Smooth muscle cell (in vitro differentiated cells): ENCODE data around the gene GNA14. TPM values are rescaled to one million over a fixed set of nuclear protein-coding genes. Genes with fewer than 3 reads are reported as not detected.

Experiments used
- DNase-seq: peaks from one replicate; lab custom pipeline; 2025; ENCODE audit not compliant: unreplicated experiment; lab: John Stamatoyannopoulos, UW
- H2AFZ ChIP-seq: fragments of 200-600 bp; sonication (generic); 2 replicates; pipeline ENCODE4 v1.6.0; 2016; ENCODE audit warnings: antibody characterized with exemption, low read depth, mild to moderate bottlenecking
- H3F3A ChIP-seq: fragments of 200-600 bp; sonication (generic); 2 replicates; pipeline ENCODE4 v1.6.0; 2017; ENCODE audit warnings: antibody characterized with exemption, low read depth
- H3K27ac ChIP-seq: fragments of 200-600 bp; sonication (generic); 2 replicates; pipeline ENCODE4 v1.5.1; 2016; ENCODE audit warnings: low read depth, mild to moderate bottlenecking
- H3K27me3 ChIP-seq: fragments of 200-600 bp; sonication (generic); 2 replicates; pipeline ENCODE4 v1.6.1; 2016; ENCODE audit warnings: low read depth, mild to moderate bottlenecking
- H3K36me3 ChIP-seq: fragments of 200-600 bp; sonication (generic); 2 replicates; pipeline ENCODE4 v1.5.1; 2016; ENCODE audit warnings: low read depth
- H3K4me1 ChIP-seq: fragments of 200-600 bp; sonication (generic); 2 replicates; pipeline ENCODE4 v1.5.1; 2016; ENCODE audit warnings: low read depth
- H3K4me2 ChIP-seq: fragments of 200-600 bp; sonication (generic); 2 replicates; pipeline ENCODE4 v1.6.0; 2016; ENCODE audit warnings: mild to moderate bottlenecking
- H3K4me3 ChIP-seq: fragments of 200-600 bp; sonication (generic); 2 replicates; pipeline ENCODE4 v1.5.1; 2016; ENCODE audit warnings: mild to moderate bottlenecking
- H3K79me2 ChIP-seq: fragments of 200-600 bp; sonication (generic); 2 replicates; pipeline ENCODE4 v1.6.0; 2016; ENCODE audit warnings: low read depth, mild to moderate bottlenecking
- H3K9ac ChIP-seq: fragments of 200-600 bp; sonication (generic); 2 replicates; pipeline ENCODE4 v1.6.0; 2016; ENCODE audit warnings: low read depth
- H3K9me3 ChIP-seq: fragments of 200-600 bp; sonication (generic); replicated peaks from 2 replicates; pipeline ENCODE4 v1.5.1; 2016; ENCODE audit warnings: low read depth
- H4K20me1 ChIP-seq: fragments of 200-600 bp; sonication (generic); 2 replicates; pipeline ENCODE4 v1.6.0; 2016; ENCODE audit warnings: low read depth
- WGBS: methylation state at CpG from one replicate; pipeline ENCODE4 v1.1.7; 2016; ENCODE audit warnings: low lambda C conversion rate; 5-methylcytosine and 5-hydroxymethylcytosine counted together
- polyA plus RNA-seq: library from polyadenylated mRNA; unstranded; fragments of >200 nt; fragmentation: Nextera tagmentation; extraction: Ambion mirVana; gene quantifications from 2 replicates; pipeline ENCODE4 v1.2.1, GENCODE V29; 2016
- total RNA-seq: library from RNA; depleted of rRNA; stranded (reverse); fragments of >200 nt; gene quantifications from 2 replicates; pipeline ENCODE4 v1.2.3, GENCODE V29; 2014
- TF ChIP-seq, protein P1 (sequence below): fragments of 200-600 bp; sonication (generic); IDR thresholded peaks from 2 replicates; pipeline ENCODE4 v1.5.1; 2017; ENCODE audit warnings: borderline replicate concordance, mild to moderate bottlenecking, antibody characterized with exemption; ENCODE audit not compliant: insufficient read depth, poor library complexity, severe bottlenecking

The GNA14 gene
- total and polyA plus RNA-seq, 2 experiments from 2014 or later: 1.6 to 10.2 TPM

DNA sequence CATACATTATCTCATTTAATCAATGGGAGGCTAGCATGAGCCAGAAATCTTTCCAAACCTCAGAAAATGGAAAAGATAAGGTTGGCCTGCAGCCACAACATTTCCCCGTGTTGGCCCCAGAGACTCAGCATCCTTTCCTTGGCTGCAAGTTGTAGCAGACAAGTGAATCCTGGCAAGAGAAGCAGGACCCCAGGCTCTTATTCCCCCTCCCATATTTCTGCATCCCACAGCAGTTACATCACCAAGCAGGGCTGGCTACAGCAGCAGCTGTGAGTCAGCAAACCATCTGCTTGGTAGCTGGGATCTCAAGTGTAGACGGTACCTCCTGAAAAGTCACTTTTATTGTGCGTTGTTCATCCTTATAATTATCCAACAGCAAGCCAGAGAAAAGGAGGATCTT lies 212.4 kb downstream of the GNA14 start:
- WGBS: 49% methylated on average over 3 of the region's 3 CpGs
- H3K27ac ChIP-seq: no peak overlapping the region
- H3K9me3 ChIP-seq: no peaks in the 10 kb centered on the region
- no peaks in the 10 kb centered on the region for H4K20me1 ChIP-seq
- TF ChIP-seq, protein P1, sequence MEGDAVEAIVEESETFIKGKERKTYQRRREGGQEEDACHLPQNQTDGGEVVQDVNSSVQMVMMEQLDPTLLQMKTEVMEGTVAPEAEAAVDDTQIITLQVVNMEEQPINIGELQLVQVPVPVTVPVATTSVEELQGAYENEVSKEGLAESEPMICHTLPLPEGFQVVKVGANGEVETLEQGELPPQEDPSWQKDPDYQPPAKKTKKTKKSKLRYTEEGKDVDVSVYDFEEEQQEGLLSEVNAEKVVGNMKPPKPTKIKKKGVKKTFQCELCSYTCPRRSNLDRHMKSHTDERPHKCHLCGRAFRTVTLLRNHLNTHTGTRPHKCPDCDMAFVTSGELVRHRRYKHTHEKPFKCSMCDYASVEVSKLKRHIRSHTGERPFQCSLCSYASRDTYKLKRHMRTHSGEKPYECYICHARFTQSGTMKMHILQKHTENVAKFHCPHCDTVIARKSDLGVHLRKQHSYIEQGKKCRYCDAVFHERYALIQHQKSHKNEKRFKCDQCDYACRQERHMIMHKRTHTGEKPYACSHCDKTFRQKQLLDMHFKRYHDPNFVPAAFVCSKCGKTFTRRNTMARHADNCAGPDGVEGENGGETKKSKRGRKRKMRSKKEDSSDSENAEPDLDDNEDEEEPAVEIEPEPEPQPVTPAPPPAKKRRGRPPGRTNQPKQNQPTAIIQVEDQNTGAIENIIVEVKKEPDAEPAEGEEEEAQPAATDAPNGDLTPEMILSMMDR: no peak
- H3K36me3 ChIP-seq: no peaks in the 10 kb centered on the region
- no peak overlapping the region for H3K9ac ChIP-seq
- no peak overlapping the region for H2AFZ ChIP-seq
- no peak overlapping the region for H3K4me3 ChIP-seq
- no peak for DNase-seq
- no peaks in the 10 kb centered on the region for H3F3A ChIP-seq
- H3K27me3 ChIP-seq: no peaks in the 10 kb centered on the region
- no peaks in the 10 kb centered on the region for H3K4me1 ChIP-seq
- no peaks in the 10 kb centered on the region for H3K79me2 ChIP-seq
- H3K4me2 ChIP-seq: no peak overlapping the region

DNA sequence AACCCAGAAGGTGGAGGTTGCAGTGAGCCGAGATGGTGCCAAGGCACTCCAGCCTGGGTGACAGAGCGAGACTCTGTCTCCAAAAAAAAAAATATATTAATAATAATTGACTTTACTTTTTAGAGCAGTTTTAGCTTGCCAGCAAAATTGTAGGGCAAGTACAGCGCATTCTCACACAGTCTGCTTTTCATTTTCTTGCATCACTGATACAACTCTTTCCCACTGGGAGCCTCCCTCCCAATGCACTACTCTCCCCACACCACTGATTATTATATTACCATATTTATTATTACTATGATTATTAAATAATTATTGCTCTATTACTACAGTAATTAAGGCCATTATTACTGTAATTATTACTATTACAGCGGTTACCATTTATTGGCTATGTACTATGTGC lies 212.8 kb downstream of the GNA14 start:
- 97% methylated on average over 4 of the region's 4 CpGs for WGBS
- no peaks in the 10 kb centered on the region for H3K79me2 ChIP-seq
- TF ChIP-seq, protein P1: no peak
- no peaks in the 10 kb centered on the region for H3K27me3 ChIP-seq
- no peak overlapping the region for H3K9ac ChIP-seq
- no peaks in the 10 kb centered on the region for H3K4me1 ChIP-seq
- H4K20me1 ChIP-seq: no peaks in the 10 kb centered on the region
- H3K4me3 ChIP-seq: no peak overlapping the region
- no peaks in the 10 kb centered on the region for H3K9me3 ChIP-seq
- DNase-seq: no peak
- H3K27ac ChIP-seq: no peak overlapping the region
- H3K4me2 ChIP-seq: no peak overlapping the region
- no peak overlapping the region for H2AFZ ChIP-seq
- no peaks in the 10 kb centered on the region for H3K36me3 ChIP-seq
- no peaks in the 10 kb centered on the region for H3F3A ChIP-seq

DNA sequence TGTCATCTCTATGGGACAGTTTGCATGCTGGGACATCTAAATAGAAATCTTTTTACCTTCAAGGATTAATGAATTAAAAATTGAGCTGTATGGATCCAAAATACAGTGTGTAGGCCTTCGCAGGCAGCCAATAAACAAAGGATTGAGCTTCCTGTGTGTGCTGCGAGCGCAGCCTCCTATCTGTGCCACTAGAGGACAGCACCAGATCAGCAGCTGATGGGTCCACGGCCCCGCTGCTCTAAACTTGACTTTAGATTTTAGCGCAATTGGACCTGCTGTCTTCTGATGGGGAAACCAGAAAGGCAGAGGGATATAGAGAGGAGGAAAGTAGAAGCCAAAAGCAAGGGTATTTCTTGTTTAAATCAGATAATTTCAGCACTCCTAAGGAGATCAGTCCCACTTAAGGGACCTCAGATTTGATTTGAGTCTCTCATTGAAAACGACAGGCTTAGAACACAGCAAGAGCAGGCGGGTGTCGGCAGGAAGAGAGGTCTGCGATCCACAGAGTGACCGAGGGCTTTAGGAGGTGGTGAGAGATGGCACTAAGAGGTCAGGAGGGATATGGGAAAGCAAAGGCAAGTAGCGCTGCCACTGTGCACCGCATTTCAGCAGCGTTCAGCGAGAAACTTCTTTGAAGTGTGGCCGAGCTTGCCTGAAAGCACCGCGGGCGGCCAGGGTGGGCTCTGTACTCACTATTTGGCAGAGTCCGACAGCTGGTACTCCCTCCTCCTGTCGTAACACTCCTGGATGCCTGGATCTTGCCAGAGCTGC lies 214.3 kb downstream of the GNA14 start:
- TF ChIP-seq, protein P1: peak; percentile 96
- WGBS: 62% methylated on average over 20 of the region's 21 CpGs
- no peak overlapping the region for H3K4me2 ChIP-seq
- peak overlapping the region; percentile 78 for H2AFZ ChIP-seq
- H4K20me1 ChIP-seq: no peaks in the 10 kb centered on the region
- H3K27me3 ChIP-seq: no peaks in the 10 kb centered on the region
- no peak for DNase-seq
- no peaks in the 10 kb centered on the region for H3K79me2 ChIP-seq
- no peak overlapping the region for H3K4me3 ChIP-seq
- H3K27ac ChIP-seq: no peak overlapping the region
- H3F3A ChIP-seq: no peaks in the 10 kb centered on the region
- H3K36me3 ChIP-seq: no peaks in the 10 kb centered on the region
- H3K4me1 ChIP-seq: no peaks in the 10 kb centered on the region
- no peaks in the 10 kb centered on the region for H3K9me3 ChIP-seq
- no peak overlapping the region for H3K9ac ChIP-seq

DNA sequence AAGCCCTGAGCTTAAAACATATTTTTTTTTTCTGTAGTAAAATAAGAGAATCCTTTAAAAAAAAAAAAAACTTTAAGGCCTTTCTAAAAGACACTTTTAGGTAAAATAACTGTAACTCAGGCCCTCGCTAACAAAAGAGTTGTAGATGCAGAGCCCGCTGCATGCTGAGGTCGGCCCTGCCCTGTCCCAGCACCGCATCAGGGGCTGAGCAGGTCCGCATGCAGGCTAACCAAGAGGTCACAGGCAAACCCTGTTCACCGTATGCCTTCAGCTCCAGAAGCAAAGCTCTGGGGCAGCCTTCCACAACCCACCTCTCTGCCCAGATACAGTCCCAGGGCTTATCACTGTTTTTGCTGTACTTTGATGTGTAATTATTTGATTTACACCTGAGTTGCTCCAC lies 216.1 kb downstream of the GNA14 start:
- Histone ChIP-seq H4K20me1 (no peaks in the 10 kb centered on the region), H3K4me2 (no peak overlapping the region), H3K79me2 (no peaks in the 10 kb centered on the region), H3K4me1 (no peaks in the 10 kb centered on the region), H3K9me3 (no peaks in the 10 kb centered on the region), H3K27ac (no peak overlapping the region), H3K4me3 (no peak overlapping the region), H3K9ac (no peak overlapping the region), H3K27me3 (no peaks in the 10 kb centered on the region), H2AFZ (no peak overlapping the region), H3K36me3 (no peaks in the 10 kb centered on the region), H3F3A (no peaks in the 10 kb centered on the region)
- DNase-seq: no peak
- WGBS: 97% methylated on average over 6 of the region's 6 CpGs
- TF ChIP-seq, protein P1: no peak
